GM15510 (cell line): ENCODE results near the gene PCDHA12.

Experiments used
- POLR2A ChIP-seq: IDR thresholded peaks from 3 replicates; pipeline ENCODE4 v1.6.1; 2011; ENCODE audit warnings: borderline replicate concordance; ENCODE audit not compliant: insufficient read length; ENCODE audit errors: extremely low read depth

Gene PCDHA12

DNA sequence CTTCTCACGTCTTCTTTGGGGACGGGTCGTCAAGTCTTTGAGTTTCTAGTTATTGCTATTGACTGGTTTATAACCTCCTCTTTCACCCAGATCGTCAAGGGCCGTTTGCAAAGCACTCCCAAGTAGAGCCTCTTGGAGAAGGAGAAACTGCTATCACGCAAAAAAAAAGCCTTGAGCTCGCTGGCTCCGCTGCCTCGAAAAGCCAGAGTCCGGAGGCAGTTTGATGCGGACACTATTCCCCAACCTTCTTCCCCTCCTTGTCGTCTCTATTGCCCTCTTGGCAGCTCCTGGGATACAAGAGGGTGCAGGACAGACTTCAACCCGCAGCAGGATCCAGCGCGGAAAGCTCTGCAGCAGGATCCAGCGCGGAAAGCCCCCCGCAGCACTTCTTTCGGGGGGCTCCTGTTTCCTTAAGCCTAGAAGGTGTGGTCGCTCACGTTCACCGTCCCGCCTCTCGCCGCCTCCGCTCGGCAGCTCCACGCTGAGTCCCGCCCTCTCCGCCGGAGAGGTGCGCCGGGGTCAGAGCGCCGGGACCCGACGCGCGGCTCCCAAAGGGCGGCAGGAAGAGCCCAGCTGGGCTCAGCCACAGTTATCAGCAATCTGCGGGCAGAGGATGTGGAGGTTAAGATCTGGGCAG, 50.8 kb downstream of the PCDHA12 start, which contains the start of gene PCDHAC1:
Gene PCDHAC1 (plus strand): TSS at position 494 of the 637 bp plus-strand sequence. CDS start 594 bp downstream, outside the sequence.
- TF ChIP-seq POLR2A: no peak

DNA sequence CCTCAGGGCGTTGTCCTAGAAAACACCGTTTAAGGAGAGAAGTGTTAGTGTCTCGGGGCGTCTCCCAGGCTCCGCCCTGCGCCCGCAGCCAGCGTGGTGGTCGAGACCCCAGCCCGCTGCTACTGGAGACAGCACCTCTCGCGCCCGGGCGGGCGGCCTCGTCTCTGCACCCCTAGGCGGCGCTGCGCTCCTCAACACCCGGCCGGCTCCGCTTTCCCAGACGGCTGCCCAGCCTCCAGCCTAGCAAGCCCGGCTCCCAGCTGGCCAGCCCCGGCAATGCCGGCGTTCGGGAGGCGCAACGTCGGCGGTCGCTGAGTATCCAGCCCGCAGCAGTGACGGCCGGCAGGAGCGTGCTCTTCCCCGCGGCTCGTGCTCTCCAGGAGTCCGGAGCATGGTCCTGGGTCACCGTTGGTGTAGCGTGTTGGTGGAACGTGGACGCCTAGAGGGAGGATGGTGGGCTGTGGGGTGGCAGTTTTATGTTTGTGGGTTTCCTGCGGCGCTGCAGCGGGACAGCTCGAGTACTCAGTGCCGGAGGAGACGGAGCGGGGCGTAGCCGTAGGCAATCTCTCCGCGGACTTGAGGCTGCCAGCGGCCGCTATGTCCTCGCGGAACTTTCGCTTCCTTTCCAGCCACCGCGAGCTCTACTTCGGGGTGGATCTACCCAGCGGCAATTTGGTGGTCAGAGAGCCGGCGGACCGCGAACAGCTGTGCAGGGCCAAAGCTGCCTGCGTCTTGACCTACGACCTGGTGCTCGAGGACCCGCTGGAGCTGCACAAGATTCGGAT, 51.5 kb downstream of the PCDHA12 start:
- no peak for TF ChIP-seq POLR2A

DNA sequence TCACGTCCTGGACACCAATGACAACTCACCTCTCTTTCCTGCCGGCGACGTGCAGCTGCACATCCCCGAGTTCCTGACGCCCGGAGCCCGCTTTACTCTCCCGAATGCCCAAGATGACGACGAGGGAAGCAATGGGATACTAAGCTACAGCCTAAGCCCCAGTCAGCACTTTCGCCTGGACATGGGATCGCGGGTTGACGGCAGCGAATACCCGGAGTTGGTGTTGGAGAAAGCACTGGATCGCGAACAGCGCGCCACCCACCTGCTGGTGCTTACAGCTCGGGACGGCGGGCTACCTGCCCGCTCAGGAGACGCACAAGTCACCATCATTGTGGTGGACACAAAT, 52.1 kb downstream of the PCDHA12 start:
- no peak for TF ChIP-seq POLR2A
